Heart left ventricle (tissue), 16 donors: Measurements from ENCODE around the gene ESPN. TPM values are rescaled to one million over a fixed set of nuclear protein-coding genes. Genes with fewer than 3 reads are reported as not detected.
"Not testable (repeated sequence)": the region's sequence is repeated elsewhere in the genome, so short reads cannot be mapped to it uniquely, and the experiment has no call there.

Experiments
- ATAC-seq, 4 donors: fragments of 200-7000 bp; cut with Tn5 transposase; one replicate each; pipeline ENCODE4 v1.9.1; 2020 to 2022; ENCODE audit warnings: moderate library complexity in 4 of 4, mild to moderate bottlenecking in 3 of 4, moderate number of reproducible peaks in 1 of 4
- DNase-seq, 5 donors: peaks; one replicate each; pipeline ENCODE4 v3.0.0-alpha.2; 2020
- H3K27ac ChIP-seq, 12 donors: fragments of 200-600 bp; sonication (generic) in 4 of 12; one replicate each; pipeline versions ENCODE4 v1.5.0 to v1.8.0; 2016 to 2022; ENCODE audit warnings: mild to moderate bottlenecking in 2 of 12
- H3K27me3 ChIP-seq, 9 donors: fragments of 200-600 bp; sonication (generic) in 2 of 9; one replicate each; pipeline versions ENCODE4 v1.5.1 to v1.8.0; 2016 to 2022; ENCODE audit warnings: mild to moderate bottlenecking in 3 of 9
- H3K36me3 ChIP-seq, 9 donors: fragments of 200-600 bp; sonication (generic) in 2 of 9; one replicate each; pipeline versions ENCODE4 v1.5.0 to v1.8.0; 2018 to 2022; ENCODE audit warnings: mild to moderate bottlenecking in 2 of 9
- H3K4me1 ChIP-seq, 12 donors: fragments of 200-600 bp; sonication (generic) in 4 of 12; one replicate each; pipeline versions ENCODE4 v1.5.0 to v1.8.0; 2016 to 2022; ENCODE audit warnings: mild to moderate bottlenecking in 3 of 12
- H3K4me3 ChIP-seq, 12 donors: fragments of 200-600 bp; sonication (generic) in 4 of 12; one replicate each; pipeline versions ENCODE4 v1.5.0 to v1.8.0; 2017 to 2022; ENCODE audit warnings: mild to moderate bottlenecking in 9 of 12, moderate library complexity in 4 of 12
- H3K9me3 ChIP-seq, 12 donors: fragments of 200-600 bp; sonication (generic) in 4 of 12; one replicate each; pipeline versions ENCODE4 v1.5.0 to v1.8.0; 2016 to 2022; ENCODE audit warnings: mild to moderate bottlenecking in 1 of 12
- POLR2A ChIP-seq, 2 donors: fragments of 450-650 bp; IDR thresholded peaks; one replicate each; pipeline ENCODE4 v1.6.1; 2017; ENCODE audit warnings: antibody characterized with exemption in 2 of 2, mild to moderate bottlenecking in 2 of 2, moderate library complexity in 2 of 2
- WGBS, 4 donors: extraction: QIAGEN DNeasy Blood & Tissue Kit in 2 of 4; methylation state at CpG; one replicate each; pipeline versions ENCODE4 v1.1.5 to v1.1.7; 2013 to 2018; 5-methylcytosine and 5-hydroxymethylcytosine counted together
- intact Hi-C, 10 donors: fragments of 100-400 bp; cut with DNase I; formaldehyde crosslinking; loops; one replicate each; pipeline versions ENCODE4 v1.11.1 to v1.14.2; 2022
- polyA plus RNA-seq, 2 donors: library from polyadenylated mRNA; stranded (reverse); fragments of 200-250 nt; gene quantifications; one replicate each; pipeline ENCODE4 v1.2.3, GENCODE V29; 2013
- total RNA-seq, 9 donors: library from RNA; depleted of rRNA in 2 of 9; stranded (reverse); fragments of >200 nt in 2 of 9; fragmentation: NEBNext Ultra II Directional in 3 of 9; extraction: Animal tissue kit (Norgen Biotek cat#: 25700) in 3 of 9; gene quantifications; one replicate each; pipeline versions ENCODE4 v1.1.0 to v1.2.4, GENCODE V29; 2016 to 2023
- TF ChIP-seq, protein P1 (sequence below), 12 donors: fragments of 200-600 bp; sonication (generic) in 4 of 12; IDR thresholded peaks; one replicate each; pipeline versions ENCODE4 v1.5.0 to v1.8.0; 2018 to 2022; ENCODE audit warnings: antibody characterized with exemption in 12 of 12, mild to moderate bottlenecking in 5 of 12
- donor health status: ischemic (EF 13 %, LVEDD 7.1; RV severe dilation, severe dysfunction).
- donor health status: healthy with polysubstance abuse.
- donor health status: DM: no; HTN: yes; CAD: no.
- donor health status: DM: no; HTN: no; CAD: no.
- donor health status: ischemic (EF 25% LVEDD 6.9; RV normal size, moderate dysfunction).
- donor health status: ischemic (EF 25% LVEDD 5.7; RV mildly dilated, moderate dysfunction).
- donor health status: healthy.
- donor health status: DM: yes; HTN: yes; CAD: no.
- donor health status: ischemic (EF 35%, LVEDD 5.7; RV mildly dilated, moderate dysfunction).
- donor health status: nonischemic (EF 11% LVEDD 7.7; RV severe dilation, severe dysfunction).
- donor health status: DM: yes; HTN: yes; CAD: no.
- donor health status: PGD.
- donor health status: ischemic (EF 29% LVEDD 5.4; RV normal size, mild dysfunction).
- donor health status: nonischemic (EF 23%, LVEDD 6.1; RV moderate dilation, normal function).

Gene ESPN
- total and polyA plus RNA-seq, 11 donors: 0.10 to 1.3 (median 0.21) TPM; not detected in 6

GRCh38 chr1:6491480-6491962 lies 66.9 kb downstream of the ESPN start, which contains the start of gene PLEKHG5:
Gene PLEKHG5, minus strand, starts transcription at chr1:6491667. Its CDS starts 14,096 bp downstream, at chr1:6477571.
- peaks cover 0 to 17% (median 0%) of the 10 kb centered on the region in 9 donors for H3K27me3 ChIP-seq
- DNase-seq (peak in 1 of 5 donors; percentile 66), ATAC-seq (peak in 3 of 4 donors; percentile 5 to 46 (median 9))
- H3K27ac ChIP-seq: peak within 1 kb of the TSS in 11 of 12 donors; percentile 64 to 86 (median 77)
- H3K36me3 ChIP-seq: no peaks in the 10 kb centered on the region
- 61 to 73% (median 67%) methylated on average over 6 of the region's 6 CpGs for WGBS, 4 donors
- no peaks in the 10 kb centered on the region for H3K9me3 ChIP-seq
- peak within 1 kb of the TSS; percentile 40 to 81 (median 64) for H3K4me3 ChIP-seq
- peaks cover 3 to 81% (median 47%) of the 10 kb centered on the region in 12 donors for H3K4me1 ChIP-seq
- TF ChIP-seq POLR2A (IDR thresholded peaks at IDR 0.05): no peak
- TF ChIP-seq, protein P1, sequence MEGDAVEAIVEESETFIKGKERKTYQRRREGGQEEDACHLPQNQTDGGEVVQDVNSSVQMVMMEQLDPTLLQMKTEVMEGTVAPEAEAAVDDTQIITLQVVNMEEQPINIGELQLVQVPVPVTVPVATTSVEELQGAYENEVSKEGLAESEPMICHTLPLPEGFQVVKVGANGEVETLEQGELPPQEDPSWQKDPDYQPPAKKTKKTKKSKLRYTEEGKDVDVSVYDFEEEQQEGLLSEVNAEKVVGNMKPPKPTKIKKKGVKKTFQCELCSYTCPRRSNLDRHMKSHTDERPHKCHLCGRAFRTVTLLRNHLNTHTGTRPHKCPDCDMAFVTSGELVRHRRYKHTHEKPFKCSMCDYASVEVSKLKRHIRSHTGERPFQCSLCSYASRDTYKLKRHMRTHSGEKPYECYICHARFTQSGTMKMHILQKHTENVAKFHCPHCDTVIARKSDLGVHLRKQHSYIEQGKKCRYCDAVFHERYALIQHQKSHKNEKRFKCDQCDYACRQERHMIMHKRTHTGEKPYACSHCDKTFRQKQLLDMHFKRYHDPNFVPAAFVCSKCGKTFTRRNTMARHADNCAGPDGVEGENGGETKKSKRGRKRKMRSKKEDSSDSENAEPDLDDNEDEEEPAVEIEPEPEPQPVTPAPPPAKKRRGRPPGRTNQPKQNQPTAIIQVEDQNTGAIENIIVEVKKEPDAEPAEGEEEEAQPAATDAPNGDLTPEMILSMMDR (IDR thresholded peaks at IDR 0.05): no peak
- intact Hi-C loops: loop anchor here in 1 of 10 donors (10.0 kb wide), 1 partner anchor 133 kb away; the partner anchor contains the start of gene THAP3

- peak overlapping the region in 11 of 12 donors; percentile 51 to 86 (median 70) for H3K27ac ChIP-seq
- peaks cover 3 to 82% (median 50%) of the 10 kb centered on the region in 12 donors for H3K4me1 ChIP-seq
- H3K36me3 ChIP-seq: no peaks in the 10 kb centered on the region
- H3K27me3 ChIP-seq: peaks cover 0 to 20% (median 0%) of the 10 kb centered on the region in 9 donors
- TF ChIP-seq, protein P1 (IDR thresholded peaks at IDR 0.05): no peak
- no peak for TF ChIP-seq POLR2A (IDR thresholded peaks at IDR 0.05)
- DNase-seq (no peak), ATAC-seq (no peak)
- intact Hi-C loops: loop anchor here in 1 of 10 donors (10.0 kb wide), 1 partner anchor 133 kb away; the partner anchor contains the start of gene THAP3
- peak overlapping the region in 1 of 12 donors; percentile 4 for H3K4me3 ChIP-seq
- 53 to 80% (median 58%) methylated on average over 9 to 10 of the region's 10 CpGs for WGBS, 4 donors
- H3K9me3 ChIP-seq: no peaks in the 10 kb centered on the region
These were observed 67.4 kb downstream of the ESPN start for GRCh38 chr1:6491966-6492365.

GRCh38 chr1:6493834-6494223 lies 69.3 kb downstream of the ESPN start:
- not testable (repeated sequence) for ATAC-seq, H3K36me3 ChIP-seq, DNase-seq, H3K9me3 ChIP-seq, H3K4me3 ChIP-seq
- WGBS, 4 donors: 85 to 96% (median 86%) methylated on average over 4 of the region's 4 CpGs
- intact Hi-C loops: loop anchor here in 1 of 10 donors (10.0 kb wide), 1 partner anchor 131 kb away; the partner anchor contains the start of gene THAP3
- Histone ChIP-seq H3K4me1 (peaks cover 3 to 91% (median 63%) of the 10 kb centered on the region in 12 donors), H3K27me3 (peaks cover 0 to 27% (median 0%) of the 10 kb centered on the region in 9 donors), H3K27ac (peak overlapping the region in 4 of 12 donors; percentile 64 to 86 (median 72))

DNA sequence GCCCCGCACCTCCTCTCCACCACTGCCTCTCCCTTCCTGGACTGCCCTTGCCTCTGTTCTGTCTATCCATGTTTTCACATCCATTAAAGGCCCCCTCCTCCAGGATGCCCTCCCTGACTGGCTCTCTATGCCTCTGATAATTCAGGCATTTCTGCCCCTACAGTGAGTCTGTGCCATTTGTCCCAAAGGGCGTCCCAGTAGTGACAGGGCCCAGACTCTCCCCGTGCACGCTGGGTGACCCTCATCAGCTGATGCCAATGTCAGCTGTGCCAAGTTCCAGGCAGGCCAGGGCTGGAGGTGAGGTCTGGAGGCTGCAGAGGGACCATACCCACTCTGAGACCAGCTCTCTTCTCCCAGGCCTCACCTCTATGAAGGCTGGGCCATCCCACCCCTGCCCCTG lies 70.1 kb downstream of the ESPN start:
- ATAC-seq: peak in 3 of 4 donors; percentile 34 to 60 (median 45)
- intact Hi-C loops: loop anchor here in 2 of 10 donors (5.0 to 10.0 kb wide), 2 partner anchors 58 to 130 kb away; partner anchors contain the start of genes NOL9 (in 1 of the 2) and THAP3 (in 1 of the 2)
- peak in 2 of 5 donors; percentile 55 to 77 for DNase-seq
- 50 to 67% (median 63%) methylated on average over 4 of the region's 4 CpGs for WGBS, 4 donors
- Histone ChIP-seq H3K4me3 (no peak overlapping the region), H3K27me3 (peaks cover 0 to 27% (median 0%) of the 10 kb centered on the region in 9 donors), H3K9me3 (no peaks in the 10 kb centered on the region), H3K4me1 (peaks cover 0 to 91% (median 64%) of the 10 kb centered on the region in 12 donors), H3K36me3 (no peaks in the 10 kb centered on the region), H3K27ac (peak overlapping the region in 9 of 12 donors; percentile 22 to 79 (median 44))
- TF ChIP-seq POLR2A (IDR thresholded peaks at IDR 0.05): no peak

GRCh38 chr1:6495041-6495441 lies 70.5 kb downstream of the ESPN start:
- intact Hi-C loops: loop anchor here in 2 of 10 donors (5.0 to 10.0 kb wide), 2 partner anchors 57 to 130 kb away; partner anchors contain the start of genes NOL9 (in 1 of the 2) and THAP3 (in 1 of the 2)
- peaks cover 0 to 26% (median 0%) of the 10 kb centered on the region in 9 donors for H3K27me3 ChIP-seq
- no peaks in the 10 kb centered on the region for H3K9me3 ChIP-seq
- H3K4me1 ChIP-seq: peaks cover 0 to 89% (median 62%) of the 10 kb centered on the region in 12 donors
- H3K4me3 ChIP-seq: no peak overlapping the region
- no peaks in the 10 kb centered on the region for H3K36me3 ChIP-seq
- no peak for ATAC-seq
- H3K27ac ChIP-seq: peak overlapping the region in 9 of 12 donors; percentile 22 to 79 (median 44)
- TF ChIP-seq POLR2A (IDR thresholded peaks at IDR 0.05): no peak
- TF ChIP-seq, protein P1 (IDR thresholded peaks at IDR 0.05): no peak
- peak in 1 of 5 donors; percentile 10 for DNase-seq
- WGBS, 4 donors: 40 to 69% (median 58%) methylated on average over 6 to 13 of the region's 13 CpGs
